HG03064 (cell line): ENCODE results near the gene TRAPPC2L.

ENCODE experiments used
- ATAC-seq: cut with Tn5 transposase; IDR thresholded peaks from one replicate; pipeline ENCODE4 v1.9.1; 2021; ENCODE audit warnings: low read depth; ENCODE audit not compliant: unreplicated experiment

Gene TRAPPC2L

DNA sequence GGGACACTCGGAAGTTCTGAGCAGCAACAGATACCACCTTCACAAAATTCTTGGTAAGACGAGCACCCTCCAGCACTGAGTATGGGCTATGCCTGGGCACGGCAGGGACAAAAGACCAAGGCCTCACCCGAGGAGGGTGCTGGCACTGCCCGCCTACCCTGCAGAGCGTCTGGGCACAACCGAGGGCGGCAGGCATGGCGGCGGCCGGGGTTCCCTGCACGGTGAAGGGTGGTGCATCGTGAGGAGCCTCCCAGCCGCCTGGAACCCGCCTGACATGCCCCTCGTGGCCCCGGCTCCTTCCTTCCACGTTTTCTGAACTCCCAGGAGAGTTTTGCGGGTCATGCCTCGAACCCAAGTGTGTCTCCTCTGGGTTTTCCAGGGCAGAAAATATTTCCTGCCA, 19.1 kb upstream of the TRAPPC2L start:
- no peak for ATAC-seq

DNA sequence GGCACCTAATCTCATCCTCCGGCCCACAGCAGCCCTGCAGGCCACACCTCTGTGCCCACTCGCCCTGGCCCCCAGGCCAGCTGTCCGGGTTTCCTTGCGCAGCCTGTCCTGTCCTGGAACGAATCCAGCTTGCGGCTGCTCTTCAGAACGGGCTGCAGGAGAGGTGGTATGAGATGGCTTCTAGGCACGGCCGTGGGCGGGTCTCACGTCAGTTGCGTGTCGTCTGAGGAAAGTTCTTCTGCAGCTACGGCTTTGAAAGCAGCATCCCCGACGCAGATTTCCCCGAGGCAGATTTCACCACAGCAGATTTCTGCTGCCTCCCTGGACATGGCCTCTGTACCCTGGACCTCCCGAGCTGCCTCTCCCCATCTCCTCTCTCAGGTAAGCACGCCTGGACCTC, 18.4 kb upstream of the TRAPPC2L start:
- no peak for ATAC-seq

DNA sequence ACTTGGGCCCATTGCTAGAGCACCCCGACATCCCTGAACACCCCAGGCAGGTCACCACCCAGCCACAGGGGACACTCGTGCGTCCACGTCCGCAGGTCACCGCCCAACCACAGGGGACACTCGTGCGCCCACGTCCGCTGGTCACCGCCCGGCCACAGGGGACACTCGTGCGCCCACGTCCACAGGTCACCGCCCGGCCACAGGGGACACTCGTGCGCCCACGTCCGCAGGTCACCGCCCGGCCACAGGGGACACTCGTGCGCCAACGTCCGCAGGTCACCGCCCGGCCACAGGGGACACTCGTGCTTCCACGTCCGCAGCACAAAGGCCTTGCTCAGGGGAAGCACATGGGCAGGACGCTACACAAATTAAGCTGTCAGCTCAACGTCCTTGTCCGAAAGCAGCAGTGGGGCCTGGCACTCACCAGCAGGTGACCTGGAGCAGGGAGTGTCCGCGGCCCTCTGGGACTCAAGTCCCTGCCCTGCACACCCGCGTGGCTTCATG, 17.8 kb upstream of the TRAPPC2L start:
- ATAC-seq: no peak

DNA sequence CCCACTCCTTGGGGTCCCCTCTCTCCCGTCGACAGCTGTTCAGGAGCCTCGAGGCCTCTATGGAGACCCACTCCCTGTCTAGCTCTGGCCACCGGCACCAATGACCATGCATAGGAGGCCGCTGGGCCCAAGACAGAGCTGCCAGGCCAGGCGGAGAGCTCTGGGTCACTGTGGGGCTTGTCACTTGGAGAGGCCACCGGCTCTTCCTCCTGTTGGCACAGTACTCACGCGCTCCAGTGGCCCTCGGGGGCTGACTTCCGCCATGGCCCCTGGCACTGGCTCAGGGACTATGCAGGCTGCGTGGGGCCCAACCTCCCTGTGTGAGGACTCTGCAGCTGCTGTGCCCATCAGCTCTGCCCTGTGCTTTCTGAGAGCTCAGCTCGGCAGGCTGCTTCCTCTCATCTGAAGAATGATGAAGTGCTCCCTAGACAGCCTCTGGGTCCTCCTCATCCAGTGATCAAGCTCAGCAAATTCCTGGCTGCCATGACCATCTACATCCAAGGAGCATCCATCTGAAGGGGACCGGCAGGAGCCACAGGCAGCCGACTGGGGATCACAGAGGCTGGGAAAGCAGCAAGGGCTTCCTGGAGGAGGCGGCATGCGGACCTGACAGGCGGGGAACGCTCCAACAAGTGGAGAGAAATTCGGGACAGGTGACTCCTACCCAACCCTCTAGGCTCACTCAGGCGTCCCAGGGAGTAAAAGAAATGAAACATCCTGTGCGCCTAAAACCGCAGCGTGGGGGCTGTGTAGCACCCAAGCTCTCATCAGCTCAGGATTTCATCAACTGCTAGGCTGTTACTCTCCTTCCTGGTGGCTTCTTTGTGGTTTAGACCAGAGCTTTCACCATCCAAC, 17.0 kb upstream of the TRAPPC2L start:
- no peak for ATAC-seq

DNA sequence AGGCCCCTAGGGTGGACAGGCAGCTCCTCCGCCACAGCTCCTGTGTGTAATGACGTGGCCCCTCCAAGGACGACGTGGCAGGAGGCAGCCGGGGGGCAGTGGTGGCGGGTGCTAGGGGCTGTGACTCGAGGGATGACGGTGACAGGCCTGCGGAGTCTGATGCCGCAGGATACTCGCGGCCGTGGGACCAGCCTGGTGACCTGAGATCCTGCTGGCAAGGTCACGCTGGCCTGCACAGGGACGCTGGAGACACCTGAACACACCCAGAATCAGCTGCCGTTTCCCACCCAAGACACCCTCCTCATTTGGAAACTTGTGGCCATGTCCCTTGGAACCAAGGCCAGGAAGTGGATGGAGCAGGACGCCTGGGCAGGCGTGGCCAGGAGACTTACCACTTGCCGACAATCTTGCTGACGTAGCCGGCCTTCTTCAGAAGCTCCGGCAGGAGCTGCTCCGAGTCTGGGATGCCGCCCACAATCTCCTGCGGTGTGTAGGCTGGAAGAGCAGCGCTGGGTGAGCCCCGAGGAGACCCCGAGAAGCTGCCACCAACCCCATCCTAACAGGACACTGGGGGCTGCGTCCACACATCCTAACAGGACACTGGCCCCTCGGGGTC, 16.2 kb upstream of the TRAPPC2L start:
- ATAC-seq: no peak

DNA sequence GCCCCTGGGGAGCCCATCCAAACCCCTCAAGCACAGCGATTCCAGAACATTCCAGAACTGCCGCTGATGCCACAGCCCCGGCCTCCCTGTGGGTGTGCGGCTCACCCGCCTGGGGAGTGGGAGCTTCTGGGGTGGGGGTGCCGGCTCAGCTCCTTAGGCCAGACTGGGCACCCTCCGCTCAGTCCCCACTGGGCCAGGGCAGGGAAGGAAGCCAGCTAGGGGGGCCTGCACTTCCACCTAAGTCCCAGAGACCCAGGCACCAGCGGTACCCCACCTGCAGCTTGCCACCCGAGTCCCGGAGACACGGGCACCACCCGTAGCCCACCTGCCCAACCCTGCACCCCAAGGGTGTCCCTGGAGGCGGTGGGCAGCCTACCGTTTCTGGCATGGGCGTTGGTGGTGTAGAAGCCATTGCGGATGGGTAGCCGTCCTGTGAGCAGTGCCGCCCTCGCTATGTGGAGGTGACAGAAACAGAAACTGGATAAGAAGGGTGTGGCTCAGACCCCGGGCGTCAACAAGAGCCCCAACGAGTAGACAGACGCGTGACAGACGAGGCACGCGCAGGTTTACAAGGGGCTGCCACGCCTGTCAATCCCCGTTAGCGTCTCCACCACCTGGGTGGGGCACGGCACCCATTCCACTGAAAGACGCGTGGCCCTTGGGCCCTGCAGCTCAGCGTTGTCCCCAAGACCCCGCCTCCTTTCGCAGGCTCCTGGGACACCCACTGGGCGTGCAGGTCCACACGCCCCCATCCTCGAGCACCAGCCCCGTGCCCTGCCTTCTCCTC, 15.2 kb upstream of the TRAPPC2L start:
- no peak for ATAC-seq

DNA sequence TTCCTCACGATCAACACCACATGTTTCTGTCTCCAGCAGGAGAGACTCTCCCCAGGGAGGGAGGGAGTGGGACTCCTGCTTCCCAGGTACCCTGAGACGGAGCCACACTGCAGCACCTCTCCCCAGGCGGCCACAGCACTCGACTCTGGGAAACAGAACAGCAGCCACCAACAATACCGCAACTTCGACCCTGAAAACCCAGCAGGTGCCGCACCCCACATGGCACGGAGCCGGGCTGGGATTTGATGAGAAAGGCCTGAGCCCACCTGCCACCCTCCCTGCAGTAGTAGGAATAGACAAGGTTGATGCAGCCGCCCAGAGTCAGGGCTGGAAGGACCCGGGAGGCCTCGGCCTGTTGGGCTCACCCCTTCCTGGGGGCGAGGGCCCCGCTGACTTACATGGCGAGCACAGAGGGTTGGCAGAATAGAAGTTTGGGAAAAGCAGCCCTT, 14.6 kb upstream of the TRAPPC2L start:
- ATAC-seq: no peak

DNA sequence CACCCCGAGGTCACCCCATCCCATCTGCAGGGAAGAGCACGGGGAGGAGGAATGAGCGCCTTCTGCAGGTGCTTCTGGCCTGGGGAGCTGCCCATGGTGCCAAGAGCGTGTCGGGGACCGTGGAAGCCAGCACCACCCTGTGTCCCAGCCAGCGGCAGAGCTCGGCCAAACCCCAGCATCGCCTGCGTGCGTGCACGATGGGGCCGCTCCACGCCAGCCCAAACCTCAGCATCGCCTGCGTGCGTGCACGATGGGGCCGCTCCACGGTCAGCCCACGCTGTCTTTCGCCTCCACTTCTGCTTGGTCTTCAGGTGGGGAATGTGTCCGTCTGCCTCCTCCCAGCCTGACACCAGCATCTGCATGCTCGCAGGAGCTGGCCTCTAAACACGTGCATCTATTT, 14.1 kb upstream of the TRAPPC2L start:
- ATAC-seq: no peak

DNA sequence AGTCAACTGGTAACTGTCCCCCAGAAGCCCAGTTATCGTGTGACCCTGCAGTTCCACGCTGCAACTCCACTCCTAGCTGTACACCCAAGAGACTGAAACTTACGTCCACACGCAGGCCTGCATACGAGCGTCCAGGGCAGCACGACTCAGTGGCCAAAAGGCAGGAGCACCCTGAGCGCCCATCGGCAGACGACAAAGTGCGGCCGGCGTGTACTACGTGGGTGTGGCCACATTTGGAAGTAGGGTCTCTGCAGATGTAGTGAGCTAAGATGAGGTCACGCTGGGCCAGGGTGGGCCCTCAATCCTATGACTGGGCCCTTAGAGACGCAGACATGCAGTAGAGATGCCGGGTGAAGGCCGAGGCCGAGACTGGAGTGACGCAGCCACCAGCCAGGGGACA, 13.7 kb upstream of the TRAPPC2L start:
- ATAC-seq: no peak

DNA sequence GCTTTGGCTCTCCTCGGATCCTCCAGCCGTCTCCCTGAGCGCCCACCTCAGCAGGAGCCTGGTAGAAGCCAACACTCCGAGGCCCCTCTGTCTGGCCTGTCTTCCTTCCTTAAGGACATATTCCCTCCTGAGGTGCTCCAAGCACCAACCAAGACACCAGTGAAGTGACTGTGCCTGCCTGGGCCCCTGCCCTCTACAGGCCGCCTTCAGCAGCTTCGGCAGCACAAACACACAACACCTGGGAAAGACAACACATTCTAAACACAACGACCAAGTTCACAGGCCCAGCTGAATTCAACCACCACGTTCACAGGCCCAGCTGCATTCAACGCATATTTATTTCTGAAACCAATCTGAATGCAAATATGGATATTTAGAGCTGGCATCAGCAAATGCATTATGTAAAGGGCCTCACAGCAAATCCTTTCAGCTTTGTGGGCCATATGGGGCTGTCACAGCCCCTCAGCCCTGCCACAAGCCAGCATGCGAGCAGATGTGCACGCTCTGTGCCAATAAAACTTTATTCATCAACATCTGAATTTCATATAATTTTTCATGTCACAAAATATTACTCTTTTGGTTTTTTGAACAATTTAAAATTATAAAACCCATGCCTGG, 12.4 kb upstream of the TRAPPC2L start:
- no peak for ATAC-seq

DNA sequence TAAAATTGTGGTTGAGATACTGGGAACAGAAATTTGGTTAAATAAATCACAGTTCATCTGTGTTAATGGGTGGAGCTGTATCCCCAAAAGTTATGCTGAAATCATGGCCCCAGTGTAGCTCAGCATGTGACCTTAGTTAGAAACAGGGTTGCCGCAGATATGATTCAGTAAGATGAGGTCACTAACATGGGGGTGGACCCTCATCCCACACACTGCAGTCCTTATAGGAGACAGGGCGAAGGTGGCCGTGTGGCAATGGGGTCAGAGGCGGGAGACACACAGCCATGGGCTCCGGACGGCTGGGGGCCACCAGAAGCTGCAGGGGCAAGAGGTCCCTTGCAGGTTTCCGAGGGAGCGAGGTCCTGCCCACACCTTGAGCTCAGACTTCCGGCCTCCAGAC, 10.8 kb upstream of the TRAPPC2L start:
- no peak for ATAC-seq

DNA sequence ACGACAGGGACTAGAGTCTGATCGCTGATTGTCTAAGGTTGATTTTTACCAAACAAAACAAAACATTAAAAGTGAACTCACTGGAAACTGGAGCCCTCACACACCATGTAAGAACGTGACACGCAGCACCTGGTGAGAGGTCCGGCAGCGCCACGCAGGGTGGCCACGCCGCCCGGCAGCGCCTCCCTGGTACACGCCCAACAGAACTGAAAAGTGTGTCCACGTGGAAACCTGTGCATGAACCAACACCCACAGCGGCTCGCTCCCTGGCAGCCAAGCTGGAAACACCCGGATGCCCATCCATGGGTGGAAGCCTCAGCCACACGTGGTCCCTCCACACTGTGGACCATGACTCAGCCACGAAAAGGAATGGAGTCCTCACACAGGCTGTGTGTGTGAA, 9.3 kb upstream of the TRAPPC2L start:
- no peak for ATAC-seq

DNA sequence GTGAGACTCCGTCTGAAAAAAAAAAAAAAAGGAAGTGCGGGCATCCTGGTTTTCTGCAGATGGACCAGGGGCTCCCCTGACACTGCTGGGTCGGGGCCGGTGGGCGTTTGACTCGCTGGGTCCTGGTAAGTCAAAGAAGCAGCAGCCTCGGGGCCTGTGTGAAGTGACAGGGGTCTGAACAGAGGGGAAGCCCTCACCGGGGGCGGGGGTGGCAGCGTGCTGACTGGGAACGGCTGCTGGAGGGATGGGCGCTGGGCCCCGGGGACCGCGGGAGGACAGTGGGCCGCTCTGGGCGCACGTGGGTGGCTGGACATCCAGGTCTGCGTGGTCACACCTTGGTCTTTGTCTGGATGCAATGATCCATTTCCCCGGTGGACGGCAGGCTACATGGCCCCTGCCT, 8.4 kb upstream of the TRAPPC2L start:
- no peak for ATAC-seq

DNA sequence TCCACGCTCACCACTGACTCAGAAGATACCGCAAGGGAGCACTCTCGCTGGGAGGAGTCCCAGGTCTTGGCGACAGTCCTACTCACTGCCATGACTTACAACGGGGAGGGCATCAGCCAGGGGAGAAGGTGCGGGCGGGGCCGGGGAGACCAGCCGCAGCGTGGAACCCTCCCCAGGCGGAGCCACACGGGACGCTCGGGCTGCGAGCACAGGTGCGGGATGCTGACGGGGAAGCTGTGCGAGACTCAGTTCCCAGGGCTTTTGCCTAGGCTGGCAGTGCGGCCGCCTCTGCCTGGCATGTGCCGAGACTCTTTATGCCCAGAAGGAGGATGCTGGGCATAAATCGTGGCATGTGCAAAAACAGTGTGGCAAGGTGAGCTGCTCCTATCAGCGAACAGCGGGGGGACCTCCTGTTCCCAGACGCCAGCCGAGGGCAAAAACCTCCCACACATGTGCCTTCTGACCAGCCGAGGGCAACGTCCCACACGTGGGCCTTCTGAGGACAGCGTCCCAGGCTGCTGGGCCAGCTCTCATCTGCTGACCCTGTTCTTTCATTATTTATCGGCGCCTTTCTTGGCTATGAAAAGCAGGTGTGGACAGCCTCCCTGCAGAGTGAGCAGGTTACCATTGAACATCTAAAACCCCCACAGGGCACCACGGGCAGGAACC, 6.3 kb upstream of the TRAPPC2L start:
- no peak for ATAC-seq

DNA sequence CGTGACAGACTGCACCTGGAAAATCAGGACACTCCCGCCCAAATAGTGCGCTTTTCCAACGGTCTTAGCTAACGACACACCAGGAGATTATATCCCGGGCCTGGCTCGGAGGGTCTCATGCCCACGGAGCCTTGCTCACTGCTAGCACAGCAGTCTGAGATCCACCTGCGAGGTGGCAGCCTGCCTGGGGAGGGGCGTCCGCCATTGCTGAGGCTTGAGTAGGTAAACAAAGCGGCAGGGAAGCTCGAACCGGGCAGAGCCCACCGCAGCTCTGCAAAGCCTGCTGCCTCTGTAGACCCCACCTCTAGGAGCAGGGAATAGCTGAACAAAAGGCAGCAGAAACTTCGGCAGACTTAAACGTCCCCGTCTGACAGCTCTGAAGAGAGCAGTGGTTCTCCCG, 5.3 kb upstream of the TRAPPC2L start:
- no peak for ATAC-seq

DNA sequence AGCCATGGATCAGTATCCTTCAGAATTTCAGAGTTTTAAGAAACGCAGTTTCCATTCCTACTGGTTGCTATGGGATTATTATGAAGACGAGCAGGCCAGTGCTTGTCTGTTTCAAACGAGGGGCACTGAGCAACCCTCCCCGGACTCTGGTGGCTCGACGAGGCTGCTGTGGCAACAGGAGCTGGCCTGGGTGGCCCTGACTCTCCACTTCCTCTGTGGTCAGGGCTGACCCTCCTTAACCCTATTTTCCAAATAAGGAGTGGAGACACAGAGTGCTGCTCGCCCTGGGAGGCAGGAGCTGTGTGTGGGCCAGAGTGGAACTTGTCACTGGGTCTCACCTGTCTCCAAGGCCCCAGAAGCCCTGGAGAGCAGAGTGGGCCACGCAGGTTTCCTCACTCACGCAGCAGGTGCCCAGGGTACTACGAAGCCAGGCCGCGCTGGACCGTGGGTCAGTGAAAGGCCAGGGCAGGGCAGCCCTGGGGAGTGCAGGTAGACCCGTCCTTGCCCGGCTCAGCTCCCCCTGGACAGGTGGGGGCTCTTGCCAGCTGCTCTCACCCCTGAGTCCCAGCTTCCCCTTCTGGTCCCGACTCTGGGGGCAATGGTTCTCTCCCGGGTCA, 3.5 kb upstream of the TRAPPC2L start:
- no peak for ATAC-seq

DNA sequence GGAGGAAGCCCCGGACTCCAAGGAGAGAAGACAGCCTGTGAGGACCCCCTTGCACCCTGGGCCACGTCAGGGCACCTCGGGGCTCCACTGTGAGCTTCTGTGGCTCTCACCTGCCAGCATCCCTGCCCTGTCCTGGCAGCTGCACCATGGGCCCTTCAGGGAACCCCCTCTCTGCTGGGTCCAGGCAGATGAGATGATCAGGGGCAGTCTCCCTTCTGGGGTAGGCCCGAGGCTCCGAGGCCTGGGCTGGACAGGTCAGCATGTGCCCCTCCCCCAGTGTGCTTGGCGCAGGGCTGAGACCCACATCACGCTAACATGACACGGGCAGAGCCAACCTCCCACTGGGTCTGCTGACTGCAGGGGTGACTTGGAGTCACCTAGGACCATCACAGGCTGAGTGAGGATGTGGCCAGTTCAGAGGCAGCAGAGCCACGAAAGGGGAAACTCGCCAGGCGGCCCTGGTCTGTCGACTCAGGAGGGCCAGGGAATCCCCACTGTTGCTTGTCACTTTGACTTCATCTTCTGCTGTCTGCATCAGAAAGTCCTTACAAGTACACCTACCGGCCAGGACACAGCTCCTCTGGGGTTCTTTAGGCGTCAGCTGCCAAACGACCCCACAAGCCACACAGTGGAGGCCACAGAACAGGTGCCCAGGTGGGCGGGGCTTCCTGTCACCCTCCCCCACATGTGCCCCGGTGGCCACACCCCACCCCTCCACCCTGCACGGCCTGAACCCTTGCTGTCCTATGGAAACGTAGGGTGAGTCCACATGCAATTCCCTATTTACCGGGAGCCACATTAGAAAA, 2.4 kb upstream of the TRAPPC2L start:
- no peak for ATAC-seq

DNA sequence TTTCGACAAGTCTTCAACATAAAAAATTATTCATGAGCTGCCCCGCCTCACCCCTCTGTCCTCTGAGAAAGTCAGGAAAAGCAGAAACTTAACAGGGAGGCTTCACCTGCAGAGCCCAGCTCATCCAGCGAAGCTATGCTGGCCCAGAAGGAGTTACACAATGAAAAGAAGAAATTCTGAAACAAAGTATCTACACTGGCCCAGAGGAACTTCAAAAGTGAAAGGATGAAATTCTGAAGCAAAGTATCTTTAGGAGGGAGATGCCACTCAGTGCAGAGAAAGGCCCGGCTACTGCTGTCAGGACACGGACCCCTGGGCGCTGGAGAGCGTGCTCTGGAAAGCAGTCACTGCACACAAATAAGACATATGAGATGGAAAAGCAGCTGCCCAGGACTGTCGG, 1.8 kb upstream of the TRAPPC2L start:
- no peak for ATAC-seq

DNA sequence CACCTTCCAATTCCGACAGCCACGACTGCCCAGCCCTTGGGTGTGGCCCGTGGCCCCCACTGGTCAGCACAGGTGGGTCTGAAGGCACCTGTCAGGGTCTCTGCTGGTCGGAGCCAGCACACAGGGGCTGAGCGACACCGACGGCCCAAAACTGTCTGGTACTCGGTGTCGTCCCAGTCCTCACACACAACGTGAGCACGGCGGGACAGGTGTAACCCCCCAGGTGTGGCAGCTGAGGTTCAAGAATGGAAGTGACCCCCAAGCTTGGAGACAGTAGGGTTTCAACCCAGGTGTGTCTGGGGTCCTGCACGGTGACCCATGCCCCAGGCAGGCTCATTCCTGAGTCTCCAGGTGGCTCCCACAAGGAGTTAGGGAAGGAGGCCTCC, 1.2 kb upstream of the TRAPPC2L start:
- ATAC-seq: no peak
